SK-N-MC (cell line): ENCODE results near the gene LMBRD2.

Source experiments
- EZH2 ChIP-seq: fragments of 200-600 bp; sonication (generic); IDR thresholded peaks from one replicate; pipeline ENCODE4 v1.6.1; 2017; ENCODE audit warnings: antibody characterized with exemption
- POLR2AphosphoS5 ChIP-seq: IDR thresholded peaks from 2 replicates; pipeline ENCODE4 v1.6.1; 2012; ENCODE audit warnings: mild to moderate bottlenecking, low read depth, low read length, borderline replicate concordance

- no peak for TF ChIP-seq POLR2AphosphoS5
- no peak for TF ChIP-seq EZH2
These were observed 22.9 kb downstream of the LMBRD2 start for GRCh38 chr5:36128795-36129194.
